ES-I3 (cell line): ENCODE measurements around the gene FCHSD2.
"Not testable (repeated sequence)": the region's sequence is repeated elsewhere in the genome, so short reads cannot be mapped to it uniquely, and the experiment has no call there.

Experiments
- H3K36me3 ChIP-seq: 2 replicates; pipeline ENCODE4 v1.6.1; 2013; ENCODE audit warnings: mild to moderate bottlenecking, low read length, control low read depth, moderate library complexity; ENCODE audit not compliant: insufficient read depth
- H3K4me1 ChIP-seq: 2 replicates; pipeline ENCODE4 v1.6.1; 2013; ENCODE audit warnings: mild to moderate bottlenecking, control low read depth, low read length; ENCODE audit not compliant: insufficient read depth
- H3K9ac ChIP-seq: 2 replicates; pipeline ENCODE4 v1.6.1; 2013; ENCODE audit warnings: low read depth, mild to moderate bottlenecking, low read length, moderate library complexity
- H3K9me3 ChIP-seq: 2 replicates; pipeline ENCODE4 v1.6.1; 2013; ENCODE audit warnings: mild to moderate bottlenecking, low read length, moderate library complexity; ENCODE audit not compliant: control insufficient read depth, insufficient read depth

The FCHSD2 gene

DNA sequence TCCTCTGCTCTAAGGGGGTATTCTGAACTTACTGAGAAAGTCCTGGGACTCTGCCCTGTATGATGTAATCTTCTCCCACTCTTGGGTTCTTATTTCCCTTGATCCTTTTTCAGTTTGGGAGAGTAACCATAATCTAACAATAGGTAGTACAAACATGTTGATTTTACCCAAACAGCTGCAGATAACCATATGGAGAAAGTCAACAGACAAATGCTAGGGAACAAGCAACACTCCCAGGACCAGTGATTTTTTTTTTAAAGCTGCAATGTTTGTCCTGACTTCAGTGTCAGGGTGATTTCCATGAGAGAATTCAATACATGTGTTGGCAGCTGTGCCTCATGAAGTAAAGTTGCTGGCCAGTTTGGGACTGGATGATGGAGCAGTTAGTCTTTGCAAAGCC is 156.5 kb downstream of the FCHSD2 start:
- peaks cover 16% of the 10 kb centered on the region; the same call in 1 of the 2 replicates for H3K4me1 ChIP-seq
- no peak overlapping the region; the same call in 1 of the 2 replicates for H3K9ac ChIP-seq
- H3K36me3 ChIP-seq, result no peaks in the 10 kb centered on the region
- H3K9me3 ChIP-seq, result no peaks in the 10 kb centered on the region

DNA sequence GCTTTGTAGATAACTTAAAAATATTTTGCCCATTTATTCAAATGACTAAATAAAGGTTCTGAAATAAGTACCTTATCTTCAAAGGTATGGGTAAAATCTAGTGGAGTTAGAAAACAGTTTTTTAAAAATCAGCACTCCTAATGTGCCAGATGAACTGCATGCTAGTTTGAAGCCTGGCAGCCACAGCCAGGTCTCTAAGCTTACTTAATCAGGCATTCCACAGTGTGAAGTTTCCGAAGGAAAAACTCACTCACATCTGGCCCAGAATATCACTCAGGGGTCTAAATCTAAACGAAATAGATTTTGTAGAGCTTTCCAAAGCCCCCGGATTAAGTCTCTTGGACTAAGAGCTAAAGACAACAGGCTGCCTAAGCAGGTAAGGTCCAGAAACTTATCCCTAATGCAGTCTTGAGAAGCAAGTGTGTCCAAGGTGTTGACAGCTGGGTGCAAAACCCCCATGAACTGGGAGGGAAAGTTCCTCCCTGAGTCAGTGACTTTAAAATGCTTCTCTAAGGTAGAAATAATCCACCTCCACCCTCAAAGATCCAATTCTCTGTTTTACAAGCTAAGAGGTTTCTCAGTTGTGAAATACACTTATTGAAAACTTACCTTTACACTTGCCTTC is 157.6 kb downstream of the FCHSD2 start:
- peaks cover 16% of the 10 kb centered on the region; the same call in 1 of the 2 replicates for H3K4me1 ChIP-seq
- H3K9me3 ChIP-seq, result no peaks in the 10 kb centered on the region
- H3K9ac ChIP-seq, result no peak overlapping the region
- no peaks in the 10 kb centered on the region for H3K36me3 ChIP-seq

DNA sequence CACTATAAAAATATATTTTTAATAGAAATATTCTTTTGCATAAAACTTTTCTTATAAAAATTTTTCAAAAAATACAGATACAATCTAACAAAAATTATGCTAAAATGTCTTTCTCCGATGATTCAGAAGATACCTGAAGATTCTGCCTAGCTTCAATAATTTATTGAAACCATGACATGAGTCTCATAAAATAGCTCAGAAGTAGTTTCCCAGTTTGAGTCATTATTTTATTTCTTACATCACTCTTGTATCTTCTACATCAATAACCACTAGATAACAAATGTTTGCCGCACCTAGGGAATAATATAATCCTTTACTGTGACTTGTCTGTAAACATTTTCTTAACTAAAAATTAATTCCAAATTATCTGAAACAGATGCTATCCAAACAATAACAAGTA is 158.6 kb downstream of the FCHSD2 start:
- Histone ChIP-seq H3K36me3 (no peaks in the 10 kb centered on the region), H3K9ac (no peak overlapping the region), H3K4me1 (peaks cover 16% of the 10 kb centered on the region; the same call in 1 of the 2 replicates), H3K9me3 (no peaks in the 10 kb centered on the region)

DNA sequence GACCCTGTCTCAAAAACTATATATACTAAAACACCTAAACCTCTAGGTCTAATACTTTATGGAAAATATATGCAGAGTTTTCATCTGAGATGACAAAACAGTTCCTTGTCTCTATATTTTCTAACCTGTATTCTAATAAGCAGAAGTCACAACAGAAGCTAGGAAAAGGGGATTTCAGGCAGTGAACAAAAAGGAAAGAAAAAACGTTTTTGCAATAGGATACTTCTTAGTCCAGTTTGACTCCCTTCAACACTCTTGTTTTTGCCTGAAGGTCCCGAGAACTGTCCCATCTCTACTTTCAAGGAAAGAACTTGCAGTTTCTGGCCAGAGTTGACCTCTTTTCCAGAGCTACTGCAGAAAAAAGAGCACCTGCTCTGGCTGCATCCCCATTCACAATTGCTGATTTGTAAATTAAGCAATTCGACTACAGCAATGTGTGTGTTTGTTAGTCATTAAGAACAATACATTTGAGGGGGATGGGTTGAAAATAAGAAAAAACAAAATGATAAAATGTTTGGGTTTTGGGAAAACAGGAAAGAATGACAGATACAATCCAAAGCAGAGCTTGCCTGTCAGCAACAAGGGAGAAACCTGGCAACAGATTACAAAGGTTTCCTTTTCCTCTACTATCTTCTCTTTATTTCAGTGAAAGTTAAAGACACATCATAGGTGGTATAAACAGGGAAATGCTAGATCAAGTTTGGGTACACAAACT is 160.0 kb downstream of the FCHSD2 start:
- Histone ChIP-seq H3K36me3 (no peaks in the 10 kb centered on the region), H3K9me3 (no peaks in the 10 kb centered on the region), H3K4me1 (peaks cover 16% of the 10 kb centered on the region; the same call in 1 of the 2 replicates), H3K9ac (no peak overlapping the region)

DNA sequence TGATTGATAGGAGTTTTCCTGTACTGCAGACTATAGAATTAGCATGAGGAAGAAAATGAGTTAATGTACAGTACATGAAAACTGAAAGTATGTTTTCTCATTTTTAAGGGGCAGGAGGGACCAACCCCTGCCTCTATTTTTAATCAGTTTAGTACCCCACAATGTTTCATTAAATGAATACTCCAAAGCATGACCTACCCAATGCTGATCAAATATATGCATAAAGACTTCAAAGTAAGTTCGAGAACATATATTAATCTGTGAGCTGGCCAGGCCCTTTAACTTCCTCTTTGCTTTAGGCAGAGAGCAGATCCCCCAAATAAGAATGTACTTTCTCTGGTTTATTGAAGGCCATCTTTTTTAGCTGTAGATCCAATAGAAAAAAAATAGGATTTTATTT is 161.0 kb downstream of the FCHSD2 start:
- peaks cover 16% of the 10 kb centered on the region; the same call in 1 of the 2 replicates for H3K4me1 ChIP-seq
- no peaks in the 10 kb centered on the region for H3K36me3 ChIP-seq
- no peaks in the 10 kb centered on the region; the same call in 1 of the 2 replicates for H3K9me3 ChIP-seq
- H3K9ac ChIP-seq, result no peak overlapping the region

DNA sequence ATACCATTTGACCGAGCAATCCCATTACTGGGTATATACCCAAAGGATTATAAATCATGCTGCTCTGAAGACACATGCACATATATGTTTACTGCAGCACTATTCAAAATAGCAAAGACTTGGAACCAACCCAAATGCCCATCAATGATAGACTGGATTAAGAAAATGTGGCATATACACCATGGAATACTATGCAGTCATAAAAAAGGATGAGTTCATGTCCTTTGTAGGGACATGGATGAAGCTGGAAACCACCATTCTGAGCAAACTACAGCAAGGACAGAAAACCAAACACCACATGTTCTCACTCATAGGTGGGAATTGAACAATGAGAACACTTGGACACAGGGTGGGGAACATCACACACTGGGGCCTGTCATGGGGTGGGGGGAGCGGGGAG is 164.3 kb downstream of the FCHSD2 start:
- H3K9me3 ChIP-seq, H3K4me1 ChIP-seq, H3K36me3 ChIP-seq, H3K9ac ChIP-seq: not testable (repeated sequence)

DNA sequence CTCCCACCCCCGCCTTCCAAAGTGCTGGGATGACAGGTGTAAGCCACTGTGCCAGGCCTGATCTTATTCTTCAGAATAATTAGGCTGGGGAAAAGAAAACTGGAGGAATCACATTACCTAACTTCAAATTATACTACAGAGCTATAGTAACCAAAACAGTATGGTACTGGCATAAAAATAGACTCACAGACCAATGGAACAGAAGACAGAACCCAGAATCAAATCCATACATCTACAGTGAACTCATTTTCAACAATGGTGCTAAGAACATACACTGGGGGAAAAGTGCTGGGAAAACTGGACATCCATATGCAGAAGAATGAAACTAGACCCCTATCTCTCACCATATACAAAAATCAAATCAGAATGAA is 165.6 kb downstream of the FCHSD2 start:
- H3K4me1 ChIP-seq, H3K9ac ChIP-seq, H3K9me3 ChIP-seq, H3K36me3 ChIP-seq: not testable (repeated sequence)

DNA sequence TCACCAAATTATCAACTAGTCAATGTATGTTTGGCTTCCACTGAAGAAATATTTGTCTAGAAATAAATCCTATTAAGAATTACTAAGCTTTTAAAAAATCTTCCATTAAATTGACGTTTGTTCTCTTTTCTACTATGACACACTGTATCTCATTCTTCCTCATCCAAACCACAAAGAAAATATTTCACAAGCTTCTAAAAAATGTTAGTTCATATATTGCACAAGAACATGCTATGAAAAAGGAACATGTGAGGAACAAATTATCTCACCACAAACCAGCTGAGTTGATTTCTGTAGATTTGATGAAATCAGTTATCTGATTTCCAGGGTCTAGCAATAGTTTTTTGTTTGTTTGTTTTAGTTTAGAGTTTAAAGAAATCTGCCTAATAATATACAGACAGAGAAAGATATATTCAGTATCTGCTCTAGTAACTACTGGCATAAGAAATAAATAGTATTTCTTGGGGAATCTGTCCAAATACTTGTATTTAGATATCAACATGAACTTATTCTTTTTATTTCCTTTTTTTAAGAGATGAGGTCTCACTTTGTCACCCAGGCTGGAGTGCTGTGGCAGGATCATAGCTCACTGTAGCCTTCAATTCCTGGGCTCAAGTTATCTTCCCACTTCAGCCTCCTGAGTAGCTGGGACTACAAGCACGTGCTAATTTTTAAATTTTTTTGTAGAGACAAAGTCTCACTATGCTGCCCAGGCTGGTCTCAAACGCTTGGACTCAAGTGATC is 166.2 kb downstream of the FCHSD2 start:
- Histone ChIP-seq H3K9me3 (peaks cover 3% of the 10 kb centered on the region; the same call in 1 of the 2 replicates), H3K9ac (no peak overlapping the region), H3K36me3 (no peaks in the 10 kb centered on the region), H3K4me1 (no peaks in the 10 kb centered on the region)

DNA sequence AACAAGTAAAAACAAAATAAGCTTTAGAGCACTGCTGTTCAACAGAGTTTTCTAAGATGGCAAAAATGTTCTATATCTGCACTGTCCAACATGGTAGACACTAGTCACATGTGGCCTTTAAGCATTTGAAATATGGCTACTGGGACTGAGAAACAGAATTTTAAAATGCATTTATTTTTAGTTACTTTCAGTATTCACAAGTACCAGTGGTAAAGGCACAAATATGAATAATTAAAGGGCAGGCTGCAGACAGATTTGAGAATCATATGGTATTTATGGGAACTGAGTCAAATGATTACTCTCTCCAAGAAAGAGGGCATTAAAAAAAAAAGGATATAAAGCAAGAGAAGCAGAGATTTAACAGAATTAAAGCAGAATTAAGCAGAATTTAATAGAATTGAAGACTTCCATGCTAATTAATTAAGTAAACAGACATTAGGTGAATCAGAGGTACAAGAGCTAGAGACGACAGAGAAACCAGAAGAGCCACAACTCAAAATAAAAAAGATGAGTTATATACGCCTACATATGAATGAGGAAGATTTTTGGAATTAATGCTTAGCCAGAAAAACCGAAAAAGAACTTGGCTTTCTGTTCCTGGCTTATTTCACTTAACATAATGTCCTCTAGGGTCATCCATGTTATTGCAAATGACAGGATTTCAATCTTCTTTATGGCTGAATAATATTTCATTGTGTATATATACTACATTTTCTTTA is 167.5 kb downstream of the FCHSD2 start:
- Histone ChIP-seq H3K4me1 (no peaks in the 10 kb centered on the region), H3K9ac (no peak overlapping the region), H3K9me3 (peaks cover 3% of the 10 kb centered on the region; the same call in 1 of the 2 replicates), H3K36me3 (no peaks in the 10 kb centered on the region)

DNA sequence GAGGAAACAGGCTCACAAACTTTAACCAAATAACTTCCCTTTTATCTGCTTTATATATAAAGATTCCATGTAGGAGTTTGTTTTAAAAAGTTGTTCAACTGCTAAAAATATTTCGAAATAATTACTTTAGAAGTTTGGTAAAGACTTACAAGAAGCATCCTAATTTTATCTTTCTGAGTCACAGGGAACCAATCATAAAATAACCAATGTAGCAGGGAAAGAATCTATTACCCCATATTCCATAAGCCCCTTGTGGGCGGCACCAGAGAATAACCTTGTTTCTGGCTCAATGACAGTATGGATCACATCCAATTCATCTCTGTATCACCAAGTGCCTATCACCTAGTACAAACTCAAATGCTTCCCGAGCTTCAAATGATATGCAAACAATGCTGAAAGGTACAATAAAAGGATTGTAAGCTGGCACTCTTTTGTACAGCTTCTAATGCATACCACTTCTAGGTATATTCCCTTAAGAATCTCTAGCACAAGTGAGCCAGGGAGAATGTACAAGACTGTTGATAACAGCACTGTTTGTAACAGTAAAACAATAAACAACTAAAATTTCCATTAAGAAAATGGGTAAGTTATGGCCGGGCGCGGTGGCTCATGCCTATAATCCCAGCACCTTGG is 169.5 kb downstream of the FCHSD2 start:
- no peaks in the 10 kb centered on the region for H3K4me1 ChIP-seq
- H3K9me3 ChIP-seq, result peaks cover 3% of the 10 kb centered on the region; the same call in 1 of the 2 replicates
- H3K9ac ChIP-seq, result no peak overlapping the region
- H3K36me3 ChIP-seq, result no peaks in the 10 kb centered on the region

DNA sequence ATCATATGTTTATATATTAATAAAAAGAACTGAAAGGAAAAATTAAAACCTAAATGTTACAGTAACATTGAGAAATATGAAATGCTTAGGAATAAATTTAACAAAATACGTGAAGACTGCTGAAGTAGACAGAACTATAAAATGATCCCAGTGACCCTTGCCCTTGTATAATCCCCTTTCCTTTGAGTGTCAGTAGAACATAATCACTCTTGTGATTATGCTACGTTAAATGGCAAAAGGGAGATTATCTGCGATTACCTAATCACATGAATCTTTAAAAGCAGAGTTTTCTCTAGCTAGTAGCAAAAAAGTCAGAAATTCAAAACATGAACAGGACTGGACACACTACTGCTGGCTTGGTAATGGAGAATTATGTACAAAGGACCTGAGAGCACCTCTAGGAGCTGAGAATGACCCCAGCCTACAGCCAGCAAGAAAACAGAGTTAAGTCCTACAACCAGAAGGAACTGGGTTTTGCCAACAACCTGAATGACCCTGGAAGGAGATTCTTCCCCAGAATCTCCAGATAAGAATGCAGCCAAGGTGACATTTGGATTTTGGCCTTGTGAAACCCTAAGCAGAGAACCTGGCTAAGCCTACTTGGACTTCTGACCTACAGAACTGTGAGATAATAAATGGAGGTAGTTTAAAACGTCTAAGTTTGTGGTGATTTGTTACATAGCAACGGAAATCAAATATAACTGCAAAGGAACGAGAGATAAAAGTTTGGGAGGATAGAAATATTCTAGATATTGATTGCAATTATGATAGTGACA is 170.7 kb downstream of the FCHSD2 start:
- H3K36me3 ChIP-seq, result no peaks in the 10 kb centered on the region
- H3K9me3 ChIP-seq, result peaks cover 3% of the 10 kb centered on the region; the same call in 1 of the 2 replicates
- no peak overlapping the region for H3K9ac ChIP-seq
- no peaks in the 10 kb centered on the region for H3K4me1 ChIP-seq

DNA sequence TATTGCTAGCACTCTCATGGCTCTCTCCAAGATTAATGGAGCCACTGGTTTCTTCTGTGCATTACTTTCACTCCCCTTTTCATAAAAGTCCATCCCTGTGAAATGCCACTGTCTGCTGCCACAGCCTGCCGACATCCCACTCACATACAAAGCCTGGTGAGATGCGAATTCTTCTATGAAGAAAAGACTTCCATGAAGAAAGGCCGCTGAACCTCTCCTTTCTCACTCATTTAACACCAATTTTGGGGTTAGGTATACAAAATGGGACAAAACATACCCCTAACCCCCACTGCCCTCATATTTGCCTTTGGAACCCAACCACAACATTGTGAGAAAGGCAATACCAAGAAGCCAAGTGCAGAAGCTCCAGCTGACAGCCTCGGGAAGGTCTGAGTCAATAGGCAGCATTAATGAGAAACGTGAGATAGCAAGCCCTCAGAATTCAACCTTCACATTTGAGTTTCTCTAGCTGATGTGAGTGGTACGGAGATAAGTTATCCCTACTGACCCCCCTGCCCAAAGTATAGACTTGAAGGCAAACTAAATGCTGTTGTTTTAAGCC is 171.5 kb downstream of the FCHSD2 start:
- Histone ChIP-seq H3K9ac (no peak overlapping the region), H3K9me3 (peaks cover 3% of the 10 kb centered on the region; the same call in 1 of the 2 replicates), H3K4me1 (no peaks in the 10 kb centered on the region), H3K36me3 (no peaks in the 10 kb centered on the region)

DNA sequence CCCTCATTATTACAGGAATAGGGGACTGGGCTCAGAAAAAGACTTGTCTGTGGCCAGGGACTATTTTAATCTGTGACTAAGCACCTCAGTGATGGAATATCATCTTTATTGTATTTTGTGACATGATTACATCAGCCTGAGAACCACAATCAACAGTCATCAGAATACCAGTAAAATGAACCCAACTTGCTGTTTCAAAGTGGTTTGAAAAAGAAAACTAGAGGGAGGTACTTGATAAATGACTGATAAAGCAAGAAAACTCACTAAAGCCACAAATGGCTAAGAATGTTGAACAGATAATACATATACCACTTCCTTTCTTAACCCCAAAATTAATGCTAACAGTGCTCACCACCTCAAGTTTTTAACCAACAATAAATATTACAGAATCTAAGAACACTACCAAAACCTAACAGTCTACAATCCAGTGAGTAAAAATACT is 172.2 kb downstream of the FCHSD2 start:
- H3K9me3 ChIP-seq, result peaks cover 3% of the 10 kb centered on the region; the same call in 1 of the 2 replicates
- no peaks in the 10 kb centered on the region for H3K36me3 ChIP-seq
- H3K4me1 ChIP-seq, result no peaks in the 10 kb centered on the region
- no peak overlapping the region for H3K9ac ChIP-seq
